Measurements from ENCODE around the gene PDLIM4. TPM values are rescaled to one million over a fixed set of nuclear protein-coding genes. Genes with fewer than 3 reads are reported as not detected.

PDLIM4 gene
- total and polyA plus RNA-seq, 2 donors: 10.0 to 38.4 TPM

DNA sequence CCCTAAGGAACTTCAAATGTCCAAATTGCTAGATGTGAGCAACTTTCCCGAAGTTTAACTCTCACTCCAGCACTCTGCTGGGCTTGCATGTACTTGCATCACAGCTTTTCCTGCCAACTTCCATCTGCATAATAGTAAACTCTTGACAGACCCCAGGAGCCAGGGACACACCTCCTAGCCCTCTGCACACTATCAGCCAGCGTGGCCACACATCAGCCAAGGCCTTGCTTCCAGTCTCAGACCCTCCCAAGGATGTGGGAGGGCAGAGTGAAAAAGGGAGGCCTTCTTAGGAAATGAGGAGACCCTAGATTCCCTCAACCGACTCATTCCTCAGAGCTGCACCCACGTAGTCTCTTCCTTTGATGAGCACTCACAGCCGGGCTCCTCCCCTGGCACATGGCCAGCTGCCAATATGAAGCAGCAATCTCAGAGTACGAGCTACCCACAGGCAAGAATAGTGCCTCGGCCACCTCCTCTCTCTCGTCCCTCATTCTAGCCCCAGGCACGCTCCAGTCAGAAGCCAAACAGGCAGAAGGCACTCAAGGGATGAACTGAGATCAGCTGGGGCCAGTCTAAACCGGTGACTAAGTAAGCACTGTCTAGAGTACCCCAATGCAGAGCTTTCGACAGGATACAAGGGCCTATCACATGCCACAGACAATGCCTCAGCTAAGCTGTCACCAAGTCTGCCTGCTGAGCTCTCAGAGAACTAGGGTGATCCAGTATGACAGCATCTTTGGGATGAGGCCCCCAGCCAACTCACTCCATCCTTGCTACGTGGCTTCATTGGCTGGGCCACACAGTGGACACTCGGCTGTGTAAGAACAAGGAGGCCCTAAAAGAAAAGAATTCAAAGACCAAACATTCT is 32.1 kb upstream of the PDLIM4 start:
- WGBS: 53% methylated on average over 13 of the region's 13 CpGs
- no peaks in the 10 kb centered on the region for H3K9me3 ChIP-seq (ENCODE audit: control insufficient read depth in 2 of 2, insufficient read depth in 1 of 2, low read length in 1 of 2)
- peak overlapping the region; percentile 43 to 68 for H3K27ac ChIP-seq (ENCODE audit: low read depth in 1 of 2, low read length in 1 of 2)
- H3K27me3 ChIP-seq (ENCODE audit: control insufficient read depth in 2 of 2, insufficient read depth in 1 of 2, low read length in 1 of 2): peaks cover 21 to 40% of the 10 kb centered on the region in 2 donors
- H3K4me3 ChIP-seq (ENCODE audit: low read length in 2 of 2): no peak overlapping the region
- peak in 1 of 9 donors; percentile 28 for DNase-seq (ENCODE audit: low read depth in 6 of 9, low spot score in 9 of 9)
- peaks cover 0 to 14% of the 10 kb centered on the region in 2 donors for H3K4me1 ChIP-seq (ENCODE audit: control insufficient read depth in 2 of 2, insufficient read depth in 2 of 2, low read length in 2 of 2)
- H3K36me3 ChIP-seq (ENCODE audit: control insufficient read depth in 2 of 2, insufficient read depth in 2 of 2, low read length in 1 of 2): no peaks in the 10 kb centered on the region

DNA sequence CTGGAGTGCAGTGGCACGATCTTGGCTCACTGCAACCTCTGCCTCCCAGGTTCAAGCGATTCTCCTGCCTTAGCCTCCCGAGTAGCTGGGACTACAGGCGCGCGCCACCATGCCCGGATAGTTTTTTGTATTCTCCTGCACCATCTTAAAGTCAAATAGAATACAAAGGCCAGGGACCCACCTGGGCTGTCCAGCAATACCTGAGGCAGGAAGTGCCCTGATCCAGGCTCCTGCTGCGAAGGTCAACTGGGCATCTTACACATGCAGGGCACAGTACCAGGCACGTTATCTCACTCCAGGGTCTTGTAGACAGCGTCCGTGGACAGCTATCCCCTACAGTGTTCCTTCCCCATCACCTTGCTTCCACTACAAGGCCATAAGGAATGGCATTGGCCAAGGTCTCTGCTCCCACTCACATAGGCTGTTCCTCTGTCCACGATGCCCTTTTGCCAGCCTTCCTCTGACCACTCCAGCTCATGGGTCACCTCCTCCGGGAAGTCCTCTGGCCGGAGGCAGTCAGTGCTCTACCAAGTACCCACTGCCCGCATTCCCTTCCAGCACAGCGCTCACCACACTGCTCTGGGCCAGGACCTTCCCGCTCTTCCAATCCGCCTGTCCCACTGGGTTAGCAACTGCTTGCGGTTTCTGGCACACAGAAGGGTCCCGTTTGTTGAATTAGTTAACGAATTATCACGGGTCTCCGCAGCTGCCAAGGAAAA is 30.8 kb upstream of the PDLIM4 start:
- WGBS: 82% methylated on average over 23 of the region's 23 CpGs
- peaks cover 0 to 14% of the 10 kb centered on the region in 2 donors for H3K4me1 ChIP-seq (ENCODE audit: control insufficient read depth in 2 of 2, insufficient read depth in 2 of 2, low read length in 2 of 2)
- H3K27me3 ChIP-seq (ENCODE audit: control insufficient read depth in 2 of 2, insufficient read depth in 1 of 2, low read length in 1 of 2): peaks cover 21 to 40% of the 10 kb centered on the region in 2 donors
- no peaks in the 10 kb centered on the region for H3K9me3 ChIP-seq (ENCODE audit: control insufficient read depth in 2 of 2, insufficient read depth in 1 of 2, low read length in 1 of 2)
- peak overlapping the region; percentile 27 to 50 for H3K4me3 ChIP-seq (ENCODE audit: low read length in 2 of 2)
- no peak for DNase-seq (ENCODE audit: low read depth in 6 of 9, low spot score in 9 of 9)
- no peaks in the 10 kb centered on the region for H3K36me3 ChIP-seq (ENCODE audit: control insufficient read depth in 2 of 2, insufficient read depth in 2 of 2, low read length in 1 of 2)
- peak overlapping the region in 1 of 2 donors; percentile 2 for H3K27ac ChIP-seq (ENCODE audit: low read depth in 1 of 2, low read length in 1 of 2)

DNA sequence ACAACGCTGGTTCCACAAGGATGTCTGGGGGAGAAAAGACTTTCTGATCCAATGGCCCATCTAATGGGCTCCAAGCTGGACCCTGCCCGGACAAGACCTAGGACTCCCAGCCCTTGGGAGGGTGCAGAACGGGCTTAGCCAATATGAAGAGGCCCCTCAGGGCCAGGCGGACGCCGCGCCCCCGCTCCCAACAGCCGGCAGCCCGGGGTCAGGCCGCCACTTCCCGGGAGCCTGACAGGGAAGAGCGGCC is 30.3 kb upstream of the PDLIM4 start:
- peak overlapping the region; percentile 27 to 50 for H3K4me3 ChIP-seq (ENCODE audit: low read length in 2 of 2)
- H3K27me3 ChIP-seq (ENCODE audit: control insufficient read depth in 2 of 2, insufficient read depth in 1 of 2, low read length in 1 of 2): peaks cover 21 to 40% of the 10 kb centered on the region in 2 donors
- peak overlapping the region in 1 of 2 donors; percentile 10 for H3K27ac ChIP-seq (ENCODE audit: low read depth in 1 of 2, low read length in 1 of 2)
- H3K9me3 ChIP-seq (ENCODE audit: control insufficient read depth in 2 of 2, insufficient read depth in 1 of 2, low read length in 1 of 2): no peaks in the 10 kb centered on the region
- WGBS: 7% methylated on average over 13 of the region's 13 CpGs
- H3K4me1 ChIP-seq (ENCODE audit: control insufficient read depth in 2 of 2, insufficient read depth in 2 of 2, low read length in 2 of 2): peaks cover 0 to 13% of the 10 kb centered on the region in 2 donors
- no peak for DNase-seq (ENCODE audit: low read depth in 6 of 9, low spot score in 9 of 9)
- H3K36me3 ChIP-seq (ENCODE audit: control insufficient read depth in 2 of 2, insufficient read depth in 2 of 2, low read length in 1 of 2): no peaks in the 10 kb centered on the region

DNA sequence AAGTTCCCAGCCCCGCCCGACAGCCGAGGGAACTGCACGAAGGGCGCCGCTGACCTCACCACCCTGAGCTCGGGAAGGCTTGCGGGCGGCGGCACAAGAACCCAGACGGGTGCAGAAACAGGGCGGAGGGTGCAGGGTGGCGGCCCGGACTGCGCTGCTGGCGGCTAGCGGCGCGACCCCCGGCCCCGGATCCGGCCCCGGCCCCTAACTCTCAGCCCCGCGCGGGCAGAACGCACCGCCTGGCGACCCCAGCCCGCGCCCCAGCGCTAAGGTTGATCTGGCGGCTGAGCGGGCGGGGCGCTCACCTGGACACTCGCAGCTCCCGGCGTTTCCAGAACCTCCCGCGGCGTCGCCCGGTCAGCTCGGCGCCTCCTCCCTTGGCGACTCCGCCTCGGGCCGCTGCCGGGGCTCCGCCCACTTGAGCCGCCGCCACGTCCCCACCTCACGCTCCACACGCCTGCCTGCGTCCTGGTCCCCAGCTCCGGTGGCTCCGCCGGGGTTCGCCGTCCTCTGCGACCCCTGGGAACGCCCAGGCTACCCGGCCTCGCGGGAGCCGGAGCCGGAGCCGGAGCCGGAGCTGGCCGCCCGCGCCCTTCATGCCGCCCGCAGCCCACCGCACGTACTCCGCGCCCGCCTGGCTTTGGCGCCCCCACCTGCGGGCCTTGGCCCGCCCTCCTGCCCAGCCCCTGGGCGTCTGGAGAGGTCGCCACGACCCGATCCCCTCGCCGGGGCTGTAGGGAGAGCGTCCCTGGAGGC is 29.8 kb upstream of the PDLIM4 start, which contains the start of gene P4HA2:
P4HA2 (minus strand) TSS at position 369 of the 756 bp plus-strand sequence. CDS start 9,227 bp downstream, outside the sequence.
- H3K4me3 ChIP-seq (ENCODE audit: low read length in 2 of 2): peak within 1 kb of the TSS; percentile 27 to 50
- peaks cover 0 to 9% of the 10 kb centered on the region in 2 donors for H3K4me1 ChIP-seq (ENCODE audit: control insufficient read depth in 2 of 2, insufficient read depth in 2 of 2, low read length in 2 of 2)
- no peaks in the 10 kb centered on the region for H3K9me3 ChIP-seq (ENCODE audit: control insufficient read depth in 2 of 2, insufficient read depth in 1 of 2, low read length in 1 of 2)
- peak within 1 kb of the TSS in 1 of 2 donors; percentile 10 for H3K27ac ChIP-seq (ENCODE audit: low read depth in 1 of 2, low read length in 1 of 2)
- DNase-seq (ENCODE audit: low read depth in 6 of 9, low spot score in 9 of 9): peak in 2 of 9 donors; percentile 16 to 22
- no peaks in the 10 kb centered on the region for H3K36me3 ChIP-seq (ENCODE audit: control insufficient read depth in 2 of 2, insufficient read depth in 2 of 2, low read length in 1 of 2)
- 2% methylated on average over 92 of the region's 92 CpGs for WGBS
- H3K27me3 ChIP-seq (ENCODE audit: control insufficient read depth in 2 of 2, insufficient read depth in 1 of 2, low read length in 1 of 2): peaks cover 21 to 40% of the 10 kb centered on the region in 2 donors

DNA sequence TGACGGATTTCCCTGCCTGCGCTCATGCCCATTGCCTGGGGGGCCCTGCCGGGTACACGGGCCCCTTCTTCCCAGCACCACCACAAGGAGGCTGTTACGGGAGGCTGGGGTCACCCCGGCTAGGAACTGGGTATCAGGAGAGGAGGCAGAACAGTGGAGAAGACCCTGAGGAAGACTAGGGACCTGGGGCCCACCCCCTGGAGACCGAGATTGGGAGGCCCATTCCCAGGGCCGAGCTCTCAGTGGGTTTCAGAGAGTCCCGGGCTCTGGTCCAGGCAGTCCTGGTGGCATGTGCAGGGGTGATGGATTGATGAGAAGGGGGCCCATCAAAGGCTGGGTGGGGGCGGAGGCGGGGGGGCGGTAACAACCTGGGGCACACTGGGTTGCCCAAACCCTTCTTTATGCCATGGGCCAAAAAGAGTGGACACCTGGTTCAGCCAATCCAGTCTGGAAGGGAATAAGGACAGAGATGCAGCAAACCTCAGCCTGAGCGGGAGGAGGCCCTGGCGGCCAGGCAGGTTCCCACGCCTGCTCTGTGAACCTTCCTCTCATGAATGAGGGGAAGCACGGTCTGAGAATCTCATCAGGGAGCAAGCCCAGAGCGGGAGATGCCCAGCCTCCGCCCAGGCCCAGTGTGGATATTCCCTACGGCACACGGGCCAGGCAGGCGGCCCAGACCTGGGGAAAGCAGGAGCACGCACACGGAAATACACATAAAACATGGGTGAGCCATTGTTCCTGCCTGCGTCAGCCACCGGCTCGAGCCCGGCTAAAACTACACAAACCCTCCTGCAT is 29.1 kb upstream of the PDLIM4 start:
- Histone ChIP-seq H3K4me1 (ENCODE audit: control insufficient read depth in 2 of 2, insufficient read depth in 2 of 2, low read length in 2 of 2) (peaks cover 0 to 7% of the 10 kb centered on the region in 2 donors), H3K4me3 (ENCODE audit: low read length in 2 of 2) (peak overlapping the region in 1 of 2 donors; percentile 50), H3K27ac (ENCODE audit: low read depth in 1 of 2, low read length in 1 of 2) (no peak overlapping the region), H3K36me3 (ENCODE audit: control insufficient read depth in 2 of 2, insufficient read depth in 2 of 2, low read length in 1 of 2) (no peaks in the 10 kb centered on the region), H3K27me3 (ENCODE audit: control insufficient read depth in 2 of 2, insufficient read depth in 1 of 2, low read length in 1 of 2) (peaks cover 21 to 40% of the 10 kb centered on the region in 2 donors), H3K9me3 (ENCODE audit: control insufficient read depth in 2 of 2, insufficient read depth in 1 of 2, low read length in 1 of 2) (no peaks in the 10 kb centered on the region)
- DNase-seq (ENCODE audit: low read depth in 6 of 9, low spot score in 9 of 9): no peak
- 87% methylated on average over 27 of the region's 27 CpGs for WGBS

DNA sequence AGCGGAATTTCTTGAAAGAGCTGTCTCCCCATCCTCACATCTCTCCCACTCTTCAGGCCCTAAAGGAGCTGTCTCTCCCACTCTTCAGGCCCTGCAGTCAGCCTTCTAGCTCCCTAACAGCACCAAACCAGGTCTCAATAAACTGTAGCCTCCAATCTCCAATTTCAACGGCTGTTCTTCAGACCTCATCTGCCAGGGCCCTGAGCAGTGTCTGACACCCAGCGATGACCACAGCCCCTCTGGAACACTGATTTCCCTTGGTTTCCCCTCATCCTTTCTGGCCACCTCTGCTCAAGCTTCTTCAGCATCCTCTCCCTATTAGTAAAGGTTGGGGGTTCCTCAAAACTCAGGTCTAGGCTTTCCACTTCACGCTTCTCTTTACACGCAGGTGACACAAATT is 28.3 kb upstream of the PDLIM4 start:
- Histone ChIP-seq H3K4me1 (ENCODE audit: control insufficient read depth in 2 of 2, insufficient read depth in 2 of 2, low read length in 2 of 2) (peaks cover 0 to 6% of the 10 kb centered on the region in 2 donors), H3K4me3 (ENCODE audit: low read length in 2 of 2) (no peak overlapping the region), H3K27ac (ENCODE audit: low read depth in 1 of 2, low read length in 1 of 2) (no peak overlapping the region), H3K9me3 (ENCODE audit: control insufficient read depth in 2 of 2, insufficient read depth in 1 of 2, low read length in 1 of 2) (no peaks in the 10 kb centered on the region), H3K36me3 (ENCODE audit: control insufficient read depth in 2 of 2, insufficient read depth in 2 of 2, low read length in 1 of 2) (no peaks in the 10 kb centered on the region), H3K27me3 (ENCODE audit: control insufficient read depth in 2 of 2, insufficient read depth in 1 of 2, low read length in 1 of 2) (peaks cover 21 to 40% of the 10 kb centered on the region in 2 donors)
- no peak for DNase-seq (ENCODE audit: low read depth in 6 of 9, low spot score in 9 of 9)
- WGBS: 98% methylated on average over 5 of the region's 5 CpGs

DNA sequence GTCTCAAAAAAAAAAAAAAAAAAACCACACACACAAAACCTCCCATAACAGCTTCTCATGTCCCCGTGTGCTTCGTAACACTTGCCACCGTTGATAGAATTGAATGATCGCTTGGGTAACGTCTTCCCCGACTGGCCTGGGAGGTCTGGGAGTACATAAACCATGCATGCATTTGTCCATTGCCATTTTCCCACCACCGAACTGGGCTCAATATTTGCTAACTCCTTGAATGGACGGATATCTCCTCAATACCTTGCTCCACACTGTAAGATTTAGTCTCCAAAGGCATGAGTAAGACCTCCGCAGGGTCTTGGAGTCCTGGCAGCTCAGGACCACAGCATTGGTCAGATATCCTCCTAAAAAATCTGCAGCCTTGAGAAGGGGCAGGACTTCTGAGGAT is 26.6 kb upstream of the PDLIM4 start:
- WGBS: 91% methylated on average over 9 of the region's 9 CpGs
- Histone ChIP-seq H3K4me3 (ENCODE audit: low read length in 2 of 2) (no peak overlapping the region), H3K4me1 (ENCODE audit: control insufficient read depth in 2 of 2, insufficient read depth in 2 of 2, low read length in 2 of 2) (no peaks in the 10 kb centered on the region), H3K36me3 (ENCODE audit: control insufficient read depth in 2 of 2, insufficient read depth in 2 of 2, low read length in 1 of 2) (no peaks in the 10 kb centered on the region), H3K27ac (ENCODE audit: low read depth in 1 of 2, low read length in 1 of 2) (no peak overlapping the region), H3K9me3 (ENCODE audit: control insufficient read depth in 2 of 2, insufficient read depth in 1 of 2, low read length in 1 of 2) (no peaks in the 10 kb centered on the region), H3K27me3 (ENCODE audit: control insufficient read depth in 2 of 2, insufficient read depth in 1 of 2, low read length in 1 of 2) (peaks cover 21 to 35% of the 10 kb centered on the region in 2 donors)
- DNase-seq (ENCODE audit: low read depth in 6 of 9, low spot score in 9 of 9): no peak

DNA sequence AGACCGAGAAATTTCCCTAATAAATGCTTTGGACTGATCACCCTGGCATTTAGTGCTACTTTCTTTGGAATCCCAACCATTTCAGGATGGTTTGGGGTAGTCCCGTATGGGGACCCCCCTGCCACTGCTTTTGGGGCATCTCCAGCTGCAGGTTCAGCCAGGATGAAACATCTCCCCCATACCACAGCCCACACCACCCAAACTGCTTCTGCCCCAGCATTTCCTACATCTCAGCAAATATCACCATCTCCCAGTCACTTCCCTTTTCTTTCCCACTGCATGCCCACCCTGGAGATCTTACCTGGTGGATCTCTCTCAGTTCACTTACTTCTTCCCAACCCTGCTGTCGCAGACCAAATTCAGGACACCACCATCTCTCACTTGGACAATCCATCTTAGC is 25.0 kb upstream of the PDLIM4 start:
- no peaks in the 10 kb centered on the region for H3K4me1 ChIP-seq (ENCODE audit: control insufficient read depth in 2 of 2, insufficient read depth in 2 of 2, low read length in 2 of 2)
- H3K4me3 ChIP-seq (ENCODE audit: low read length in 2 of 2): no peak overlapping the region
- H3K9me3 ChIP-seq (ENCODE audit: control insufficient read depth in 2 of 2, insufficient read depth in 1 of 2, low read length in 1 of 2): no peaks in the 10 kb centered on the region
- no peak overlapping the region for H3K27ac ChIP-seq (ENCODE audit: low read depth in 1 of 2, low read length in 1 of 2)
- 70% methylated on average over 3 of the region's 3 CpGs for WGBS
- no peak for DNase-seq (ENCODE audit: low read depth in 6 of 9, low spot score in 9 of 9)
- H3K27me3 ChIP-seq (ENCODE audit: control insufficient read depth in 2 of 2, insufficient read depth in 1 of 2, low read length in 1 of 2): peaks cover 12 to 19% of the 10 kb centered on the region in 2 donors
- no peaks in the 10 kb centered on the region for H3K36me3 ChIP-seq (ENCODE audit: control insufficient read depth in 2 of 2, insufficient read depth in 2 of 2, low read length in 1 of 2)

All from thymus (tissue), 11 donors.